ENCODE data around the gene SLC9A3.

DNA sequence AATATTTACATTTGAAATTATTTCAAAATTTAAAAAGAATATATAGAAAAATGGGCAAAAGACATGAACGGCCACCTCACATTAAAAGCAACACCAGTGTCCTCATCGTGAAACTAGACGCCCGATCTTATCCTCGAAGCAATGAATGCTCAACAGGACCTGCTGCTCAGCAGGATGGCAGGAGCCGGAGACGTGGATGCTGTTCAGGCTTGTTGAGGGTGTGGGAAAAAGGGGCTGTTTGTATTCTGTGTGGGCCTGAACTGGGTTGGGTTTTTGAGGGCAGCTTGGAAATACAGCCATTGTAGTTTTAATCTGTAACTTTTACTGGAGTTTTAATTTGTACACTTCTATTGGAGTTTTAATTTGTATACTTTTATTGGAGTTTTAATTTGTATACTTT is 60.9 kb downstream of the SLC9A3 start:
- TF ChIP-seq POLR2AphosphoS5 (IDR thresholded peaks at IDR 0.05; ENCODE audit: low read depth, low read length) (no peak), POLR2A (IDR thresholded peaks at IDR 0.05; ENCODE audit: low read depth, low read length) (no peak), TAF1 (IDR thresholded peaks at IDR 0.05; ENCODE audit: low read depth, low read length) (no peak)
